Effector CD8-positive, alpha-beta T cell (primary cell): ENCODE data around the gene INS.
"Not testable (repeated sequence)": the region's sequence is repeated elsewhere in the genome, so short reads cannot be mapped to it uniquely, and the experiment has no call there.

Source experiments
- DNase-seq: peaks from one replicate; lab custom pipeline; 2025; lab: John Stamatoyannopoulos, UW

INS gene

DNA sequence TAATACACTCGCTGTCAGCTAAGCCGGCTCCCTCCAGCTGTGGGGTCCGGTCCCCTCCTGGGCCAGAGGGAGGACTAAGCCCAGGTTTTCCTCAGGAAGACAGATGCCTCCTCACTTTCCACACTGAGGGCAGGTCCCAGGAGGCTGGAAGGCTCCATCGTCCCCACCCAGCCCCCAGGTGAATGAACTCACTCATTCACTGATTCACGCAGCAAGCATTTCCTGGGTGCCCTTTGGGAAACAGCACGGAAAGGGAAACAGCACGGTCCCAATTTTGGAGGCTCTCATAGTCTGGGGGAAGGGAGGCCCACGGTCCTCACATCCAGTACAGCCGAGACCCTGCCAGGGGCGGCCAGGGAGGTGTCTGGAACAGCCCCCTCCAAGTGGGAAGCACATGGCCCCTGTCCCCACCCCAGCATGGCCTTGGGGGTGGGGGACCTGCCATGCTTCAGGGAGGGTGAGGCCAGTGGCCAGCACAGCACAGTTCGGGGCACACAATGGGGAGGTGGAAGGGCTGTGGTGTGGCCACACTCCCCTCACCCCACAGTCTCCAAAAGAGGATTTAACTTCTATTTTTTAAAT lies 19.9 kb upstream of the INS start:
- no peak for DNase-seq

DNA sequence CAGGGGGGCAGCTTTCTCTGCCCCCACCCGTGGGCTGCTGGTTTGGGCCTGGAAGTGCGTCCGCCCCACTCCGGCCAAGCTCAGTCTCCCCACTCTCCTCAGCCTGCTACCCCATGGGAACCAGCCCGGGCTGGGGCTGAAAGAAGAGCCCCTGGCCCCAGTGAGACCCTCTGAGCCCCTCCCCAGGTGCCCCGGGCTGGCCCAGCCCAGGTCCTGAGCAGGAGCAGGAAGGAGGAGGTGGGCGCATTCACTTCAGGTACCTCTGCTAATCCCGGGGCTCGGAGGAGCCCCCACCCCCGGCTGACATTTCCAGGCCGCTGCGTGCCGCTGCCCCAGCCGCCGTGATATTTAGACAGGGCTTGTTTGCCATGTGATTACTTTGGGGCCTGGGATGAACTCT lies 19.3 kb upstream of the INS start:
- DNase-seq, result no peak

DNA sequence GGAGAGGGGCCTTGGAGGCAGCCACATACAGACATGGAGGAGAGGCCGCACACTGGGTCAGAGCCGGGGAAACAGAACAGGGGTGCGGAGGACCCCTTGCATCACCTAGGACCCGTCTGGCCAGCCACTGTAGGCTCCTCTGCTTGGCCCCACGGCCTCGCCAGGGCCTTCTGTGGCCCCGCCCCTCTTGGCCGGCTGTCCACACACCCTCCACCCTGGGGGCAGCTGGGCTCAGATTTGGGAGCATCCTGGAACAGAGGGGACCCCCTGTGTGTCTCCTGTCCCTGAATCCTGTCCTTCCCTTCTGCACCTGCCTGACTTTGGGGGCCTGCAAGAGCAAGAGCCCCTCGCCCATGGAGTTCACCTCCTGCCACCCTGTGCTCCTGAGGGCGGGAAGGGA lies 18.5 kb upstream of the INS start:
- no peak for DNase-seq

DNA sequence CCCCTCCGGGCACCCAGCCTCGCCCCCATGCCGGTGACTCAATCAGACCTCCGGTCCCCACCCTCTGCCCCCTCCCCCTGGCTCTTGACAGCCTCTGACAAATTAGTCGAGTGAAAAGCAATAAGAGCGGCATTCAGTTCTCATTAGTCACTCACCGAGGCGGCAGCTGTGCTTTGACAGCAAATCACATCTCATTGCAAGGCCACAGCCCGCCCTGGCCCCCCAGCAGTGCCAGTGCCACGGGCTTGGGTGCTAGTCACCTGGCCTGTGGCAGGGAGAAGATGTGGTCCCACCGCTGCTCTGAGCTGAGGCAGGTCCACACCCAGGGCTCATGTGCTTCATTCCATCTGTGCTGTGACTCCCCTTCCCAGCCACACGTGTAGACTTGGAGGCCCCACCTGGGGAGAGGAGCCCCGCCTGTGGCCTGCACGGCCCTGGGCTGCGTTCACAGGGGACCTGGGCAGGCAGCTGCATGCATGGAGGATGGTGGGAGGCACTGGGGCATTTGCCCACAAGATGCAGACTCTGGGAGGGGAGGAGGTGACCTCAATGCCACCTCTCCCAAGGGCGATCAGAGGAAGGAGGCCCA lies 18.0 kb upstream of the INS start:
- no peak for DNase-seq

DNA sequence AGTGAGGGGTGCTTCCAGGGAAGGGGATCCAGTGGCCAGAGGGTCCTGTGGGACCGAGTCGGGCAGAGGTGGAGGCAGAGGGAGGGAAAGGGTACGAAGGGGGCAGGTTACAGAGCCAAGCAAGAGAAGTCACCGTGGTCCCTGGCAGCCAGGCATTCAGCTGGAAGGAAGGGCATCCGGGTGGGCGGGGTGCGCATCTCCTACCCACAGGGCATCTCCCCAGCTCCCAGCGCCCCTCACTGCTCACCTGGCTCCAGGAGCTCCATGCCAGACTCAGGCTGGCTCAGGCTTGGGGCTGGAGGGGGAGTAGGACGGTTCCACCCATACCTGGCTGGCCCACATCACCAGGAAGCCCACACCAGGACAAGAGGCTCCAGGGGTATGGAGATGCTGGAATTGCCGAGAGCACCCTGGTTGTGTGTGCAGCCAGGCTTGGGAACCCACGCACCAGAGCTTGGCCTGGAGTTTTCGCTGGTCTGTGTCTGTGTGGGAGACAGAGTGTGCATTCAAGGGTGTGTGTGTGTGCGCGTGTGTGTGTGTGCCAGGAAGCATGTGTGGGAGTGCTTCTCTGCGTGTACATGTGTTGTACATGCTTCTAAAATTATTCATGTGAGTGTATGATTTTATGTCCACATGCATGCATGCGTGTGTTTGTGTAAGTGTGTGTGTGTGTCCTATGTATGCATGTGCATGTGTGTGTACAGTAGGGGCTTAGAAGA lies 17.2 kb upstream of the INS start:
- not testable (repeated sequence) for DNase-seq

DNA sequence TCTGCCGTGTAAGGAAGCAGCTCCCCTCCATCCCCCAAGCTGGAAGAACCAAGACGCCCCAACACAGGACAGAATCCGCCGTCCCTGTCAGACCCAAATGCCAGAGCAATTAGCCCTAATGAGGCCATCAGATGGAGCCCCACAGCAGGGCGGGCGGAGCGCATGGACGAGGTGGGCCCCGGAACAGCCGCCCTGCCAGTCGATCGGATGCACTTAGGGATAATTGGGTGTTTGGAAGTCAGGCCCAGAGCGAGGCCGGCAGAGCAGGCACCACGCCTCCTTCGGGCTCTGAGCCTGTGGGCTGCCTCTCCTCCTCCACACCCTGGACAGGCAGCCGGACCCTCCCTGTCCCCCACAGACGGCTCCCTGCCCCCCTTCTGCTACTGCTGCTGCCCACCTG lies 16.1 kb upstream of the INS start:
- DNase-seq, result no peak

DNA sequence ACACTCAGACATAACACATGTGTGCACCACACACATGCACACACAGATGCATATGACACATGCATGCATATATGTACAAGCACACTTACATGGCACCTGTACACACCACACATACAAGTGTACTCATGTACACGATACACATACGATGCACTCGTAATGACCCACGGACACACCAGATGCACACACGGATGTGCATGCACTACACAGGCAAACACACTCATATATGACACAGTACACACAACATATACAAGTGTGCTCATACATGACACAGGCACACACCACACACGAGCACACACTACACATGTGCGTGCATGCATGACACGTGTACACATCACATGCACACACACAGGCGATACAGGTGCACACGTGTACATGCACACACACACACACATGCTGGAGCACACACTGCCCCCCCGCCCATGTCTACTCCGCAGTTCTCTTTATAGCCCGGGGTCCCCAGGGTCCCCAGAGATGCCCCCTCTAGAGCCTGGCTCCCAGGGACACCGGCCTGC lies 15.4 kb upstream of the INS start:
- DNase-seq, result no peak

DNA sequence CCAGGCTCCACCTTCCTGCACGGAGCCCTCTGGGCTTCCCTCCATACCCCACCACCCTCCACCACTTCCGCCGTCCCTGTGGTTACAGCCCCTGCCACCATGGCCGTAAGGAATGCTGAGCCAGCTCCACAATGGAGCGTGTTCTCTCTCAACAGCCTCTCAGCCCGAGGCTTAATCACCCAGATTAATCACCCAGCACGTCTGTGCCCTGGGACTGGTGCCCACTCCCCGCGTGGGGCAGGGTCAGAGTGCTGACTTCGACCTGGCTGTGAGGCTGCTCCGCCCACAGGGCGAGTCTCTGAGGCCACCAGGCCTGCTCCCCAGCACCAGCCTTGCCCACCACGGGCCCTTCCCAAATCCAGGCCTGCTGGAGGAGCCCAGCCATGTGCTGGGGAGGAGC lies 14.7 kb upstream of the INS start:
- no peak for DNase-seq

DNA sequence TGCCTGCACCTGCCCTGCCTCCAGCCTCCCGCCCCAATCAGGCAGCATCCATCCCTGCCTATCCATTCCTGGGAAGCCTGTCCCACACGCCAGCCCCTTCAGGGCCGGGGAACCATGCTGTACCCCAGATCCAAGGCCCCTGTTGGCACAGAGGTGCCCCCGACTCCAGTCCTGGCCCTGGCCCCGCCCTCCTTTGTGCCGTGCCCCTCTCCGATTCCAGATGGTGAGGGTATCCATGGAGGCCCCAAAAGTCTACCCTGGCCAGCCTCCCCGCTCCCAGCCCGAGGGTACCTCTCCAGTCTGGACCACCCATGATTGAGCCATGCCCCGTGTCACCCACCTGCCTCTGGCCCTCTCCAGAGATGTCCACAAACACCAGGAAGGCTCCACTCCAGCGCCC lies 13.4 kb upstream of the INS start:
- DNase-seq, result no peak

DNA sequence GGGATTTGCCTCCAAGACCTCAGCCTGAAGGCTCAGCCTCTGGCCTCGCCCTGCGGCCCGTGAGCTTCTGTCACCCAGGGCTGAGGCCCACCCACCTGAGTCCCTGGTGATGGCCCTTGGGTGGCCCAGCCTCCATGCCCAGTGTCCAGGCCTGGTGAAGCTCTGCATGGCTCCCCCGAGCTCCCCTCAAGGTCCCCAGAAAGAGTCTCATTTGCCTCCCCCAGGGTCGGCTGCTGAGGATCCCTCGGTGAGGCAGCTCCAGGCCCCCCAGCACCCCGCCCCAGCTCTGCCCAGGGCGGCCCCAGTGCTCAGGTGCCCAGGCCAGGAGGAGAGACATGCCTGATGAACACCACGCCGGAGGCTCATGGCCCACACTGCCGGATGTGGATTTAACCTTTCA lies 12.8 kb upstream of the INS start:
- no peak for DNase-seq

DNA sequence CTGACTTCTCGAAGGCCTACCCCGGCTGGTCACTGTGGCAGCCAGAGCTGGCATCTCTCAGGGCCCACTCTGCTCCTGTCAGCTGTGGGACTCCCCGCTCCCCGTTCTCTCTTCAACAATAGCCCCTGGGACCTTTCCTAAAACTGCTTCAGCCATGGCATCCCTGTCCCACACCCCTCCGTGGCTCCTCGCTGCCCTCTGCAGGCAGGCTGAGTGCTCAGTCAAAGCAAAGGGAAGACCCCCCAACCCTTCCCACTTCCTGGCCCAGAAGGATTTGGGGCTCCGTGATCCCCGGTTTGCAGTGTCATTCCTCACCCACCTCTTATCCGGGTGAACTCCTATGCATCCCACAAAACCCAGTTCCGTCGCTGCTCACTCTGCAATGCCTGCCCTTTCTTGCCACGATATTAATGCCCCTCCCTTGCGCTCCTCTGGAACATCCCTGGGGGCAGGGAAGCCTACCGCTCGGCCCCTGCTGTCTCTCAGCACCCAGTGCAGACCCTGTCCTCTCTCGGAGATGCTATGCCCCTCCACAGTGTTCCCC lies 12.2 kb upstream of the INS start:
- no peak for DNase-seq

DNA sequence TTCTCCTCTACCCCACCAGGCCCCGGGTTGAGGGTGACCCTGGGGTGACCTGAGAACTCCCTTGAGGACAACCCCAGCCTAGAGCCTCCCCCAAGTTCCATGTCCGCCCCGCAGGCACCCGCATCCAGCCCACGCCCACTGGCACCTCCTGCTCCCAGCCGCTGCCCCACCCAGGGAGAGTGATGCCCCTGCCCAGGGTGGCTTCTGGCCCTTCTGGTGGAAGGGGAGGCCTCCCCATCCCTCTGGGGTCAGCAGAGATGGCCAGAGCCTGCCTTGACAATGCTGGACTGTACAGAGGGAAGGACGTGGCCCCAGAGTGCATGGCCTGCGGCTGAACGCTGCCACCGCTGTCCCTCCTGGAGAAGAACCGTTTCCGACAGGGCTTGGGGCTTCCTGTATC lies 11.7 kb upstream of the INS start:
- no peak for DNase-seq

DNA sequence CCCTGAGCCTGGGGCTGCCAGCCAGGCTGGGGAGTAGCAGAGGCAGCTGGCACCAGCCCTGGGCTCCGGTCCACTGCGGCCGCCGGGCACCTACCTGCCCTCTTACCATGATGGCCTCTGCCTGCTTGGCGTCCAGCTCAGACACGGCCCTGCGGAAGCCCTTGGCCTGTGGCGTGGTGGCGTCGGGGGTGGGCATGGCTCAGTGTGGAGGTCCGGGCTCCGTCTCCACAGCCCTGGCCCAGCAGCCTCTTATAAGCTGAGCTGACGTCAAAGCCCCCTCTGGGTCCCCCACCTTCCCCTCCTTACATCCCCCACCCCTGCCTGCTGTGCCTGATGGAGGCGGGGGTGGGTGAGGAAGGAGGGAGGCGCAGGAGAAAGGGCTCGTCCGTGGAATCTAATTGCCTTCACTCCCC lies 10.6 kb upstream of the INS start, which contains the start of gene TH:
Gene TH, minus strand, starts transcription at position 225 of the 413 bp plus-strand sequence. Its CDS starts 29 bp downstream, at position 196.
- DNase-seq, result no peak

DNA sequence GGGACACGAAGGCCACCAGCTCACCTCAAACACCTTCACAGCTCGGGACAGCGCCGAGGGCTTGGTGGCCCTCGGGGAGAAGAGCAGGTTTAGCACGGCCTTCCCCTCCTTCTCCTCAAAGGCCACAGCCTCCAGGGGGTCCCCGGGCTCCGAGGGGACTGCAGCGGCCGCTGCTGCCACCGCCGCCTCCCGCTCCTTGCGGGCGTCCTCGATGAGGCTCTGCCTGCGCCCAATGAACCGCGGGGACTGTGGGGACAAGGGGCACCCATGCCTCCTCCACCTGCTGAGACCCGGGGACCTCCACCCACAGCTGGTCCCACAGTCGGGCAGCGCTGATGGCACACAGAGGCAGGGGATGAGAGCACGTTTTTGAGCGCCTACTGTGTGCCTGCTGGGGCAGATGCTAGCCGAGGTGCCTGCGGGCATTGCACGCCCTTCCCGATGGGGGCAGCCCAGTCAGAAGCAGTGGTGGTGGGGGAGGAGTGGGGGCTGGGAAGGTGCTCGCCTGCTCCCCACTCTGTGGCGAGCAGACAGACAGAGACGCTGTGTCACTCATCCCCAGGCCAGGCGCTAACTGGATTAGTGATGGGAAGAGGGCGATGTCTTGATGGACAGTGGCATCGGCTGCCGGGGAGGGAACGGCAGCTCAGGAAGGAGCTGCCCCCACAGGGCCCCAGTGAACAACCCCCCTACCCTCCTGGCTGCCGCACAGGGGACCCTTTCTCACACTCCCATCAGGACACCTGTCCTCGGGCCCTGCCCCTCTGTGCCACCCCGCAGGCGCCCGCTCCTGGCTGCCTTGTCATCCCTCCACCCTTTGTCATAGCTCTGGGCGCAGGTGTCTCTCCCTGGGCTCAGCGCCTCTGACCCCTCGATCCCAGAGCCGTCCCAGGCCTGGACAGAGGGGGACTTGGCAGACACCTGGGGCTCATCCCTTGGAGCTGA lies 8.9 kb upstream of the INS start:
- DNase-seq, result no peak

DNA sequence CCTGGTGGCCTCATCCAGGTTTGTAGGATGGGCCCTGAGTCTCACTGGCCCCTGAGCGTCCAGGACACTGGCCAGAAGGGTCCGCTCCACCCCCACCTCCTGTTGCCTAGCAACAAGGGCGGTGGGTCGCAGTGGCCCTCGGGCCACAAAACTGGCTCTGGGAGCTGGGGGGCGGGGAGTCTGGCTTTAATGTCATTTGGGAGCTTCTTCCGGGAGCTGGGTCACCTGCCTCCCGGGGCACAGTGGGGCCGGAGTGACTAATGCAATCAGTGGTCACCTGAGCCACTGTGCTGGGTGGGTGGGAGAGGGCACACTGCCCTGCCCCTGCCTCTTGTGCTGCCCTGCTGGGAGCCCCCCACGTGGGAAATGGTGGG lies 8.0 kb upstream of the INS start:
- DNase-seq, result no peak

DNA sequence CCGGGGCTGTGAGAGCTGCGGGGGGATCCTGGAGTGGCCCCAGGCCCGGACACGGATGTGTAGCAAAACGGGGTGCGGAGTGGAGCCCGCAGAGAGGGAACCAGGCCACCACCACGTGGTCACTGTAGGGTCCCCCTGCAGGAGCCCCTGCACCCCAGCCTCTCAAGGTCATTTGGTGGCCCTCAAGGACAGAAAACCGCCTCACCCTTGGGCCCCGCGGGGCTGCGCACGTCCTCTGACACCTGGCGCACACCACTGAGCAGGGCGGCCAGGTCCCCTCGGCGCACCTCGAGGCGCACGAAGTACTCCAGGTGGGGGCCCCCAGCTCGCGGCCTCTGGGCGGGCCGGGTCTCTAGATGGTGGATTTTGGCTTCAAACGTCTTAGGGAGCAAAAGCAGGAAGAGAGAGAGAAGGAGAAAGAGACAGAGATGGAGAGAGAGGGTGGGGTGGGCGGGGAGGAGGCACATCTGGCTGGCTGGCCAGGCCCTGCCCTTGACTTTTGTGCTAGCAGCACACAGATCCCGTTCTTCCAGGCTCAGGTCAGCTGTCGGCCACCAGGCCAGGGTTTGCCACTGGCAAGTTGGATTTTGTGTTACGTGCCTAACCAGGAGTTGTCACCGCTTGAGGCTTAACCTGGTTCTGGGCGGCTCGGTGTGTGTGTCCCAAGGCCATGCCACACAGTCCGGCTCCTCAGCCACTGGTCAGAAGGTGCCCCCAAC lies 7.4 kb upstream of the INS start:
- DNase-seq, result no peak

DNA sequence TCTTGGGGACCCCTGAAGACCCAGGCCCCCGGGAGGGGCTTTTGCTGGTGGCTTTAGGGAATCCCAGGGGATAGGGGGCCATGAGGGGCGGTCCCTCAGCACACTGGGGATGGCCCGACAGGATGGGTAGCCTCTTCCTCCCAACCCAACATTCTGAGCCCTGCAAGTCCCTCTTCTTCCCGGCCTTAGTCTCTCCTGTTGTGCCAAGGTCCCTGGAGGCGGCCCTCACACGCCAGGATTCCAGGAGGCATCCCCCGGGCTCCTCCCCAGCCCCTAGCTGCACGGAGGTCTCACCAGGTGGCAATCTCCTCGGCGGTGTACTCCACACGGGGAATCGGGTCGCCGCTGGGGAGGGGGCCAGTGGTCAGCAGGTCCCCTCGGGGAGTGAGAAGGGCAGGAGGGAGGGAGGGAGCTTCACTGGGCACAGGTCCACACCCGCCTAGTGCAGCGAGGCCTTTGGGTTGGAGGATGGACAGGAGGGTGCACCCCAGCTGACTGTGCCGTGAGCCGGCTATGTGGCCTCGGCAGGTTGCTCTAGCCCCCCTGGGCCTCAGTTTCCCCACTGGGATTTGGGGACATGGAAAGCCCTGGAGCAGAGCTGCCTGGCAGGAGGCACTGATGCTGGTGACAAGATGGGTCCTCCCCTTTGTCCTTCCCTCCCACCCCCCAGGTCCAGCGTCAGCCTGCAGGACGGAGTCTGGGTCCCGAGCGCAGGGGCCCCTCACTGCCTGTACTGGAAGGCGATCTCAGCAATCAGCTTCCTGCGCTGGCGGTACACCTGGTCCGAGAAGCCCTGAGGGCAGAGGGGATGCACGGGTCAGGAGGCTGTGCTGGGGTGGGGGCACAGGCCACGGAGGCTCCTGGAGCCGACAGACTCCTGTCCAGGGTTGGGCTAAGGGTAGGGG lies 6.4 kb upstream of the INS start:
- DNase-seq, result no peak

DNA sequence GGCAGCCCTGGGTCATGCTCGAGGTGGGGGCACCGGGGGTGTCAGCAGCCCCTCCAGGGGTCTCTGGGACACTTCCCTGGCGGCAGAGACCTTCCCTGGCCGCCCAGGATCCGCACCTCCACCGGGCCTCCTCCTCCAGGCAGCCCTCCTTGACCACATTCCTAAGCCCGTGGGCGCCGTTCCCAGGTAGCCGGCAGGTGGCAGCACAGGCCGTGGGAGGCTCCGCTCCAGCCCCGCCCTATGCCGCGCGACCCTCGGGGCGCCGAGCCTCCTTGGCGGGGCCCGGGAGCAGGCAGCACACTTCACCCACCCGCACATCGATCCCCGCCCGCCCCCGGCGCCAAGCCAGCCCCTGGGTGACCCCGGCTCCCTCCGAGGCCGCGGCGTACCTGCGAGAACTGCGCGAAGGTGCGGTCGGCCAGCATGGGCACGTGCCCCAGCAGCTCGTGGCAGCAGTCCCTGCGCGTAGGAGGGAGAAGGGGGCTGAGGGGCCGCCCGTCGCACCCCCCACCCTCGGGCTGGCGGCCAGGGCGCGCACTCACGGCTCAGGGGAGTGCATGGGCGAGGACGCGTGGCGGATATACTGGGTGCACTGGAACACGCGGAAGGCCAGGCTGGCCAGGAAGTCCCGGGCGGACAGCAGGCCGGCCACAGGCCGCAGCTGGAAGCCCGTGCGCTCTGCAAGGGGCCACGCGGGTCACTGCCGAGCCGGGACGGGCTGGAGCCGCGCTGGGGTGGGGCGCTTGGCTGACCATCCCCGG lies 5.3 kb upstream of the INS start:
- DNase-seq, result peak; percentile 31

DNA sequence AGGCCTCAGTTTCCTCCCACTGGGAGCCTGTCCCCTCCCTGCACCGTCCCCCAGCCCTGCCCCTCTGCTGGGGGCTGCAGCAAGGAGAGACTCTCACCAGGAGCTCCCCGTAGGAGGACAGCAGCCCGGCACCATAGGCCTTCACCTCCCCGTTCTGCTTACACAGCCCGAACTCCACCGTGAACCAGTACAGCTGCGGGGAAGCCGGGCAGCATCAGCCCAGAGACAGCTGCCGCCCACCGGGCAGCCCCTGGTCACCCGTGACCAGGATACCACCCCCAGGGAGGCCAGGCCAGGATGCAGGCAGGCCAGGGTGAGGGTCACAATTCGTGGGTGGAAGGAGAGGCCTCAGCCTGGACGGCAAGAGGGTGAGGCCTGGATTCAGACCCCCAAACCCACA lies 4.6 kb upstream of the INS start:
- no peak for DNase-seq
